HG03159 (cell line): ENCODE measurements around the gene BABAM2.

Source experiments
- ATAC-seq: cut with Tn5 transposase; IDR thresholded peaks from one replicate; pipeline ENCODE4 v1.9.1; 2021; ENCODE audit warnings: mild to moderate bottlenecking, moderate library complexity; ENCODE audit not compliant: unreplicated experiment

The BABAM2 gene

GRCh38 chr2:28185153-28185552 is 294.6 kb downstream of the BABAM2 start:
- ATAC-seq: no peak

GRCh38 chr2:28185891-28186290 is 295.4 kb downstream of the BABAM2 start:
- ATAC-seq: no peak

GRCh38 chr2:28187186-28187585 is 296.7 kb downstream of the BABAM2 start:
- ATAC-seq: no peak

GRCh38 chr2:28188436-28188835 is 297.9 kb downstream of the BABAM2 start:
- no peak for ATAC-seq

- no peak for ATAC-seq
These were observed 303.3 kb downstream of the BABAM2 start for GRCh38 chr2:28193630-28194403.

GRCh38 chr2:28199995-28200679 is 309.6 kb downstream of the BABAM2 start:
- ATAC-seq: no peak

GRCh38 chr2:28201671-28202180 is 311.2 kb downstream of the BABAM2 start:
- no peak for ATAC-seq

- no peak for ATAC-seq
These were observed 312.2 kb downstream of the BABAM2 start for GRCh38 chr2:28202719-28203118.

GRCh38 chr2:28206762-28207161 is 316.2 kb downstream of the BABAM2 start:
- no peak for ATAC-seq

- ATAC-seq: no peak
These were observed 318.7 kb downstream of the BABAM2 start for GRCh38 chr2:28209261-28209691.

- no peak for ATAC-seq
These were observed 319.3 kb downstream of the BABAM2 start for GRCh38 chr2:28209864-28210263.

- no peak for ATAC-seq
These were observed 320.0 kb downstream of the BABAM2 start for GRCh38 chr2:28210535-28210934.

GRCh38 chr2:28216331-28216730 is 325.8 kb downstream of the BABAM2 start:
- no peak for ATAC-seq

- no peak for ATAC-seq
These were observed 326.7 kb downstream of the BABAM2 start for GRCh38 chr2:28217042-28217740.

- ATAC-seq: no peak
These were observed 328.6 kb downstream of the BABAM2 start for GRCh38 chr2:28219138-28219537.

- no peak for ATAC-seq
These were observed 329.3 kb downstream of the BABAM2 start for GRCh38 chr2:28219758-28220368.

- no peak for ATAC-seq
These were observed 334.3 kb downstream of the BABAM2 start for GRCh38 chr2:28224648-28225472.

- no peak for ATAC-seq
These were observed 335.0 kb downstream of the BABAM2 start for GRCh38 chr2:28225473-28226080.

- no peak for ATAC-seq
These were observed 336.0 kb downstream of the BABAM2 start for GRCh38 chr2:28226558-28226957.

GRCh38 chr2:28227498-28227897 is 337.0 kb downstream of the BABAM2 start:
- ATAC-seq: no peak
